HTERT RPE-1 (cell line): ENCODE results near the gene PDZD7.
"Not testable (repeated sequence)": the region's sequence is repeated elsewhere in the genome, so short reads cannot be mapped to it uniquely, and the experiment has no call there.

ENCODE experiments used
- in situ Hi-C: fragments of 300-500 bp; cut with MboI; formaldehyde crosslinking; loops from 4 replicates; pipeline ENCODE4 v1.14.3; 2020; ENCODE audit warnings: low sequenced_read_pairs

The PDZD7 gene

GRCh38 chr10:100985336-100985735 is 45.6 kb downstream of the PDZD7 start:
- in situ Hi-C loops, result no loop called here

DNA sequence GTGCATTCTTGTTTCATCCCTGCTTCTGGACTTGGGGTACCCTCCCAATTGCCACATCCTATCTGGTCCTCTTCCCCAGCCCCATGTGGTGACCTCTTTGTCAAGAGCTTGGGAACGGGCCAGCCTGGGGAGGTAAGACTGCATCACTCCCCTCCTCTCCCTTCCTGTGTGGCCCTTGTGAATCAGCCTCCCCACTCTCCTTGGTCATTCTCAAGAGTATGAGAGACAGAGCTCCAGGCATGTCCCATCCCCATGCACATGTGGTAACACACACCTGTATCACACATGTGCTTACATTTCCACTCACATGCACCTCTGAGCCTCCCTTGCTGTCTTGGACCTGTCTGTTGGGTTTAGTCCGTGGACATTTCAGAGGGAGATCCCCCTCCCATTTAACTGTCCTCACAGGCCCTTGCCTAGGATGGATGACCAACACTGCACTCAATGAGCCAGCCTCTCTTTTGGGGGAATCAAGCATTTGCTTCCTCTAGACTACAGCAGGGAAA is 46.2 kb downstream of the PDZD7 start:
- in situ Hi-C loops, result no loop called here

DNA sequence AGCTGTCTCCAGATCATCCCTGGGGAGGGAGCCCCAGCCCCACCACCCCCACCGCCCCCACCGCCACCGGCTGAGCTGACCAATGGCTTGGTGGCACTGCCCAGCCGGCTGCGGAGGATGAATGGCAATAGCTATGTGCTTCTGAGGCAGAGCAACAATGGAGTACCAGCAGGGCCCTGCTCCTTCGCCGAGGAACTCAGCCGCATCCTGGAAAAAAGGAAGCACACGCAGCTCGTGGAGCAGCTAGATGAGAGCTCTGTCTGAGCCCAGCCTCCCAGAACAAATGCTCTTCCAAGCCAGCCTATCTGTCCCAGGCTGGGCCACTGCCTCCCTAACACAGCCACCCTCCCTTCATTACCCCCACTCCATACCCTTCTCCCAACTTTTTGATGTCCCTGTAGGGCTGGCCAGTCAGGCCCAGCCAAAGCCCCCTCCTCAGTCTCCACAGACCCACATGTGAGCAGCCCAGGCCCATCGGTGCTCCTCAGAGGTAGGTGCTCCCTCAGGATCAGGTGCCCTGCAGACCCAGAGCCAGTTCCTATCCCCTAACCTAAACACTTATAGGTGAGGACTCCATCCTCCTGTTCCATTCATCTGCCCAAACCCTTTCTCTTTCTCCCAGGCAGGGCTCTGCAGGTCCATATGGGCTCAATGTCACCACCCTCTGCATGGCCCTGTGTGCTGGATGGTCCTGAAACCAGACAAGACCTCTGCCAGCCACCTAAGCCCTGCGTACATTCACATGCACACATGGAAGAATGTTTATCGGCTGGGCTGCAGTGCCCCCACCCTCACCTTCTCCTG is 46.9 kb downstream of the PDZD7 start:
- in situ Hi-C loops, result no loop called here

DNA sequence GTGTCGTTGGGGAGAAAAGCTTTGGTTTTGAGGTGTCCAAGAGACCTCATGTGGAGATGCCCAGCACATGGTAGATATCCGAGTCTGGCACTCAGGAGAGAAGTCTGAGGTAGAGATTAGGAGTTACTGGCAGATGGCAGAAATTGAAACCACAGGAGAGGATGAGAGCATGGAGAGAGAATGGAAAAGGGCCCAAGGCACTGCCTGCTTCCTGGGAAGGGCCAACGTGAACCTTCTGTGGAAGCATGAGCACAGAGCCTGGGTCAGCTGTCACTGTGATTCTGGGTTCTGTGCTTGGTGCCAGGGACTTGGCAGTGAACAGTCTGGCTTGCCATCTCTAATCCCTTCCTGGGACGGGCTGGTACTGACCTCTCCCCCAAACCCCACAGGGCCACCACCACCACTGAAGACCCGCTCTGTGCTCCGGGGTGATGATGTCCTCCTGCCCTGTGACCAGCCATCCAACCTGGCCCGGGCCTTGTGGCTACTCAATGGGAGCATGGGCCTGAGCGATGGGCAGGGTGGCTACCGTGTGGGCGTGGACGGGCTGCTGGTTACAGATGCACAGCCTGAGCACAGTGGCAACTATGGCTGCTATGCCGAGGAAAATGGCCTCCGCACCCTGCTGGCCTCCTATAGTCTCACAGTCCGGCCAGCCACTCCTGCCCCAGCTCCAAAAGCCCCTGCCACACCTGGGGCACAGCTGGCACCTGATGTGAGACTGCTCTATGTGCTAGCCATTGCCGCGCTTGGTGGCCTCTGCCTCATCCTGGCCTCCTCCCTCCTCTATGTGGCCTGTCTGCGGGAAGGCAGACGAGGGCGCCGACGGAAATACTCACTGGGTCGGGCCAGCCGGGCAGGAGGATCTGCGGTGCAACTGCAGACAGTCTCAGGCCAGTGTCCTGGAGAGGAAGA is 47.8 kb downstream of the PDZD7 start:
- in situ Hi-C loops, result no loop called here

GRCh38 chr10:100981178-100981772 is 49.7 kb downstream of the PDZD7 start:
- in situ Hi-C loops, result no loop called here

DNA sequence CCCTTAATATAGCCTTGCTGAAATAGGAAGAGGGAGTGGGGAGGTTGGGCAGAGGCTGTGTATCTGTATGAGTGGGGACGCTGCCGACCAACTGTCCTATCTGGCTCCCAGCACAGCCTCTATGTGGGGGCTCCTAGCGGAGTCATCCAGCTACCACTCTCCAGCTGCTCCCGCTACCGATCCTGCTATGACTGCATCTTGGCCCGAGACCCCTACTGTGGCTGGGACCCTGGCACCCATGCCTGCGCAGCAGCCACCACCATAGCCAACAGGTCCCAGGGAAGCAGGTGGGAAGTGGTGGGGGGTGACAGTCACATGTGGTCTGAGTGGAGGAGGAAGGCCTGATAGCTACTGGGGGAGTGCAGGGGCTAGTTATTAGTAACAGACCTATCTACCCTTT is 50.2 kb downstream of the PDZD7 start:
- in situ Hi-C loops, result no loop called here

- in situ Hi-C loops, result no loop called here
These were observed 50.6 kb downstream of the PDZD7 start for GRCh38 chr10:100980311-100980710.

GRCh38 chr10:100979791-100980272 is 51.1 kb downstream of the PDZD7 start:
- in situ Hi-C loops, result no loop called here

GRCh38 chr10:100978901-100979195 is 52.1 kb downstream of the PDZD7 start:
- in situ Hi-C loops, result no loop called here

DNA sequence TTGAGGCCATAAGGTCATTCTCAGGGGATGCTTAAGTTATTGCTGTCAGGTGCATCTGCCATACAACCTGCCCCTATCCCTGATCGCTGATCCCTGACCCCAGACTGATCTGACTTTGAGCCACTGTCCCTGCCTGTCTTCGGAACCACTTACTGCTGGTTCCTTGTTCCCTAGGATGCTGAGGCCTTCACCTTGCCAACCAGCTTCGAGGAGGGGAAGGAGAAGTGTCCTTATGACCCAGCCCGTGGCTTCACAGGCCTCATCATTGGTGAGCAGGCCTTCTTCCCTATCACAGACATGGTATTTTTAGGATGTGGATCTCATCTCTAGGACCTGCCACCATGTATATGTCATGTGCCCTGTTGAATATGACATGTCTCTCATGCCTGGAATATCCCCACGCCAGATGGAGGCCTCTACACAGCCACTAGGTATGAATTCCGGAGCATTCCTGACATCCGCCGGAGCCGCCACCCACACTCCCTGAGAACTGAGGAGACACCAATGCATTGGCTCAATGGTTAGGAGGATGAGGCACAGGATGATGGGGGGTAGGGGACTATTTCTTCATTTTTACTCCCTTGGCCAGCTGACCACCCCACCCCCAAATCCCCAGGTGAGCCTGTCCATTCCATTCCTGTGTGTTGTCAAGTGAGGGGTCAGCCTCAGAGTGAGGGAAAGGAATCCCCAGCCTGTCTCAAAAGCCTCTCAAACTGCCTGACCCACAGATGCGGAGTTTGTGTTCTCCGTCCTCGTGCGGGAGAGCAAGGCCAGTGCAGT is 52.6 kb downstream of the PDZD7 start:
- in situ Hi-C loops, result no loop called here

- in situ Hi-C loops, result no loop called here
These were observed 53.5 kb downstream of the PDZD7 start for GRCh38 chr10:100977436-100977835.

GRCh38 chr10:100976906-100977305 is 54.0 kb downstream of the PDZD7 start:
- in situ Hi-C loops, result no loop called here

- in situ Hi-C loops, result not testable (repeated sequence)
These were observed 55.5 kb downstream of the PDZD7 start for GRCh38 chr10:100975397-100975796.

- in situ Hi-C loops, result no loop called here
These were observed 57.9 kb downstream of the PDZD7 start for GRCh38 chr10:100972904-100973535.

DNA sequence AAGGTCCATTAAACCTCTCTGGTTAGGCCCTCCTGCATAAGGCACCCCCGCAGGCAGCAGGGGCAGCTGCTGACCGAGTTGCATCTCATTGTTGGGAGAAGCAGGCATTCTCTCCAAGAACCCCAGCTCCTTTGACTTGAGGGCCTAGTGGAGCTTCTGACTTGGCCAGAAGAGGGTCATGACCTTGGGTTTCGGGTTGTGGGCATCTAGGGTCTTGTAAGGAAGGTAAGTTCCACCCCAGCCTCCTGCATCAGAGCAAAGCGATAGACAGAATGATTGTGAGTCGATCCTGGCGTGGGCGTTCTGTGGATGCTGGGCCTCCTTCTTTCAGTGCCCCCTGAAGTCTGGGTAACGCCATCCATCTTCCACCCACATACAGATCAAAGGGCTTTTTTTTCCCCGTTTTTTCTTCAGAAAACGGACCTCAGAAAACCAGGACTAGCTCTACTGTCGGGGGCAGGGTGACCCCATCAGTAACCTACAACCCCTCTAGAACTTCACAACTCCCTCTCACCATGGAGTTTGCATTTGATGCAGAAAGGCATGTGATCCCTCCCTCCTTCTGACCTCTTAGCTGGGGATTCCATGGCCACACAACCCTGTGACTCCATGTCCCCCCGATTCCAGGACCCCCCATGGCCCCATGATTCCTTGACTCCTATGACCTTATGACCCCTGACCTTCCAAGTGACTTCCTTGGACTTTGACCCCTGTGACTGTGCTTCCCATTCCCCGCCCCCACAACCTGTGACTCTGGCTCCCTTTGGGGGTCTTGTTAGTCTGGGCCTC is 58.6 kb downstream of the PDZD7 start:
- in situ Hi-C loops, result no loop called here

DNA sequence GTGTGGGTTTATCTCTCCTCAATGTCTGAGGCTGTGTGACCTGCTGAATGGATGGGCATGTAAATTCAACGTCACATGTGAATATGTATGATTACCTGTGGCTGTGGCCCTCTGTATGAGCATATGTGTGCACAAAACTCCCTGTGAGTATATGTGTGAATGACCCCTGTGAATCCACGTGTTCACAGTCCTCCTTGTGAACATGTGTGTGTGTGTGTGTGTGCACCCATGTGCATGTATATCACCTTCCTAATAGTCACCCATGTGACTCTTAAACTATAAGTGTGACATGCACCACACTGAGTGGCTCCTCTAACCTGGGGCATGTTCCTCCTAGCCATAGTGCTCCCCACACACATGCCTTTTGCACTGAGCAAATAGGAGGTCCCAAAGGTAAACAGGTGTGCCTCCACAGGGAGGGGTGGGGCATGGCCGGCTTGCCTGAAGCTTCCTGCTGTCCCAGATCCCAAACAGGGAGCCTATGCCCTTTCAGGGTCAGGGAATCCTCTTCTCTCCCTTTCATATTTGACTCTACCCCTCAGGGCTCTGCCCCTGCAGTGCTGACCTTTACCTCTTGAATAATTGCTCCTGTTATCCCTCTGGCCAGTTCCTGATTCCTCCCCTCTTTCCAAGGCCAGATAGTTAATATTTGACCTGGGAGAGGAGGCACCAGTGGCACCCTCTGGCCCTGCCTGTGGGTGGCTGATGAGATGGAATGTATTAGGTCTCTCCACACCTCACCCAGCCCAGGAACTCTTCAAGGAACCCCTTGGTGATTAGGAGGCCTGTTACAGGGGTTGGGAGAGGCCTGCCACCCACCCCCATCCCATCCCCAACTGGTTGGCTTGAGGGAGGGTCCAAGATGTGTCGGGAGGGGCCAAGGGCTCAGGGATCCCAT is 59.8 kb downstream of the PDZD7 start:
- in situ Hi-C loops, result no loop called here

DNA sequence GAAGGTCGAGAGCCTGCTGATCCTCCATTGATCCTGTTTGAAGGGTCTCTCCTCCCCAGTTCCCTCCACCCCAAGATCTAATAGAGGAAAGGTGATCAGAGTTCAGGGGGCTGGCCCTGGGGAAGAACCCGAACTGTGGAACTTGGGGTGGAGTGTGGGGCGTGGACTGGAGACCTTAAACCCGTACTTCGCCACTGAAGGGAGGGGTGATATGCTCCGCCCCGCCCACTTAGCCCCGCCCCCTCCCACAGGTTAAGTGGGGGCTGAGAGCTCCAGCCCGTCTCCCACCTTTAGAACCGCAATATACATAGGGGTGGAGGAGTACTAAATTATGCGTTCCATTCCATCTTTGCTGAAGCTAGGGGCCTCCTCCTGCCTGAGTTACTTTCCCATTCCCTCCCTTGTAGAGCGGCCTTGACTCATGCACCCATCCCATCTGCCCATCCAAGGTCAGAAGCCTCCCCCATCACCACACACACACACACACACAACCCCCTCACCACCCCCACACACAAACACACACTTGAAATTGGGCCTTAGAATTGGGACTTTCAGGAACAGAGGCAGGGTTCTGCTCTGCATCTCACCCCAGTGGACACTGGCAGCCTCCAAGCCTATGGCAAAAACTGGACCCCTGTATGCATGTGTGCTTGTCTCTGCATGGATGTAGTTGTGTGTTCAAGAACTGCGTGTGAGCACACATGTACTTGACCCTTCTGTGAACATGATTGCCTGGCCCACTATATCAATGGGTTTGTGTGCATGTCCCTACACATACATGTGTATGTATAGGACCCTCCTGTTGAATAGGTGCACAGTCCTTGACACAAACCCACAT is 60.6 kb downstream of the PDZD7 start:
- in situ Hi-C loops, result no loop called here
